HL-60 (cell line): ENCODE data around the gene NPPC.

Experiments
- DNase-seq, 2 experiments: peaks; one replicate each; pipeline ENCODE4 v3.0.0-alpha.2; 2010 to 2020; ENCODE audit warnings: low read depth in 1 of 2, low spot score in 1 of 2
- H3K27ac ChIP-seq: fragments of 250-450 bp; sonication (Bioruptor Pico); replicated peaks from 2 replicates; pipeline ENCODE4 v1.5.1; 2020; ENCODE audit warnings: mild to moderate bottlenecking, moderate library complexity
- H3K27me3 ChIP-seq: fragments of 250-450 bp; sonication (Bioruptor Pico); 2 replicates; pipeline ENCODE4 v1.5.1; 2021; ENCODE audit warnings: mild to moderate bottlenecking, moderate library complexity; ENCODE audit not compliant: insufficient read depth, poor library complexity, severe bottlenecking
- H3K4me3 ChIP-seq: replicated peaks from 2 replicates; pipeline ENCODE4 v1.5.1; 2011; ENCODE audit warnings: mild to moderate bottlenecking, control low read depth, low read length; ENCODE audit not compliant: insufficient read depth
- GABPA ChIP-seq: IDR thresholded peaks from 2 replicates; pipeline ENCODE4 v1.6.1; 2012; ENCODE audit warnings: low read depth
- POLR2AphosphoS5 ChIP-seq: IDR thresholded peaks from 2 replicates; pipeline ENCODE4 v1.6.1; 2012; ENCODE audit warnings: low read depth
- SPI1 ChIP-seq: IDR thresholded peaks from 2 replicates; pipeline ENCODE4 v1.6.1; 2012; ENCODE audit warnings: low read depth, mild to moderate bottlenecking, borderline replicate concordance
- TF ChIP-seq, protein P1 (sequence below): IDR thresholded peaks from 2 replicates; pipeline ENCODE4 v1.6.1; 2012; ENCODE audit warnings: low read depth; ENCODE audit not compliant: insufficient replicate concordance
- TF ChIP-seq, protein P2 (sequence below): IDR thresholded peaks from one replicate; pipeline ENCODE4 v1.5.1; 2011; ENCODE audit warnings: low read length, control low read depth, inconsistent platforms; ENCODE audit not compliant: insufficient read depth

NPPC gene

DNA sequence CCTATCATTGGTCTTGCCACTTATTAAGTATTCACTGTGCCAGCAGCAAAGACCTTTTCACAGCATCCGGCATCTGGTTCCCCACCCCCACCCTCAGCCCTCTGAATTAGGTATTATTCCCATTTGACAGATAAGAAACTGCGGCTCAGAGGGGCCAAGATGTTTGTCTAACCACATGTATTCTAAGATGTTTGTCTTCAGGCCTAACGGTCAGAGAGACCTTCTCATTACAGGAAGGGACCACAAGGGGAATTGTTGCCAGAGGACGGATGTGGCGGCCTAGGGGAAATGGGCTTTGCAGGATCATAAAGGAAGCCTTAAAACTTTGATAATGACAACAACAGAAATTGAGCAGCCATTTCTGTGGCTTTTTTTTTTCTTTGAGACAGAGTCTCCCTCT, 16.6 kb downstream of the NPPC start:
- TF ChIP-seq POLR2AphosphoS5, result no peak
- TF ChIP-seq, protein P1, sequence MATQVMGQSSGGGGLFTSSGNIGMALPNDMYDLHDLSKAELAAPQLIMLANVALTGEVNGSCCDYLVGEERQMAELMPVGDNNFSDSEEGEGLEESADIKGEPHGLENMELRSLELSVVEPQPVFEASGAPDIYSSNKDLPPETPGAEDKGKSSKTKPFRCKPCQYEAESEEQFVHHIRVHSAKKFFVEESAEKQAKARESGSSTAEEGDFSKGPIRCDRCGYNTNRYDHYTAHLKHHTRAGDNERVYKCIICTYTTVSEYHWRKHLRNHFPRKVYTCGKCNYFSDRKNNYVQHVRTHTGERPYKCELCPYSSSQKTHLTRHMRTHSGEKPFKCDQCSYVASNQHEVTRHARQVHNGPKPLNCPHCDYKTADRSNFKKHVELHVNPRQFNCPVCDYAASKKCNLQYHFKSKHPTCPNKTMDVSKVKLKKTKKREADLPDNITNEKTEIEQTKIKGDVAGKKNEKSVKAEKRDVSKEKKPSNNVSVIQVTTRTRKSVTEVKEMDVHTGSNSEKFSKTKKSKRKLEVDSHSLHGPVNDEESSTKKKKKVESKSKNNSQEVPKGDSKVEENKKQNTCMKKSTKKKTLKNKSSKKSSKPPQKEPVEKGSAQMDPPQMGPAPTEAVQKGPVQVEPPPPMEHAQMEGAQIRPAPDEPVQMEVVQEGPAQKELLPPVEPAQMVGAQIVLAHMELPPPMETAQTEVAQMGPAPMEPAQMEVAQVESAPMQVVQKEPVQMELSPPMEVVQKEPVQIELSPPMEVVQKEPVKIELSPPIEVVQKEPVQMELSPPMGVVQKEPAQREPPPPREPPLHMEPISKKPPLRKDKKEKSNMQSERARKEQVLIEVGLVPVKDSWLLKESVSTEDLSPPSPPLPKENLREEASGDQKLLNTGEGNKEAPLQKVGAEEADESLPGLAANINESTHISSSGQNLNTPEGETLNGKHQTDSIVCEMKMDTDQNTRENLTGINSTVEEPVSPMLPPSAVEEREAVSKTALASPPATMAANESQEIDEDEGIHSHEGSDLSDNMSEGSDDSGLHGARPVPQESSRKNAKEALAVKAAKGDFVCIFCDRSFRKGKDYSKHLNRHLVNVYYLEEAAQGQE, result no peak
- TF ChIP-seq, protein P2, sequence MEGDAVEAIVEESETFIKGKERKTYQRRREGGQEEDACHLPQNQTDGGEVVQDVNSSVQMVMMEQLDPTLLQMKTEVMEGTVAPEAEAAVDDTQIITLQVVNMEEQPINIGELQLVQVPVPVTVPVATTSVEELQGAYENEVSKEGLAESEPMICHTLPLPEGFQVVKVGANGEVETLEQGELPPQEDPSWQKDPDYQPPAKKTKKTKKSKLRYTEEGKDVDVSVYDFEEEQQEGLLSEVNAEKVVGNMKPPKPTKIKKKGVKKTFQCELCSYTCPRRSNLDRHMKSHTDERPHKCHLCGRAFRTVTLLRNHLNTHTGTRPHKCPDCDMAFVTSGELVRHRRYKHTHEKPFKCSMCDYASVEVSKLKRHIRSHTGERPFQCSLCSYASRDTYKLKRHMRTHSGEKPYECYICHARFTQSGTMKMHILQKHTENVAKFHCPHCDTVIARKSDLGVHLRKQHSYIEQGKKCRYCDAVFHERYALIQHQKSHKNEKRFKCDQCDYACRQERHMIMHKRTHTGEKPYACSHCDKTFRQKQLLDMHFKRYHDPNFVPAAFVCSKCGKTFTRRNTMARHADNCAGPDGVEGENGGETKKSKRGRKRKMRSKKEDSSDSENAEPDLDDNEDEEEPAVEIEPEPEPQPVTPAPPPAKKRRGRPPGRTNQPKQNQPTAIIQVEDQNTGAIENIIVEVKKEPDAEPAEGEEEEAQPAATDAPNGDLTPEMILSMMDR, result no peak
- no peak for TF ChIP-seq SPI1
- no peak overlapping the region for H3K4me3 ChIP-seq
- no peak overlapping the region for H3K27ac ChIP-seq
- DNase-seq, result no peak
- no peaks in the 10 kb centered on the region for H3K27me3 ChIP-seq

DNA sequence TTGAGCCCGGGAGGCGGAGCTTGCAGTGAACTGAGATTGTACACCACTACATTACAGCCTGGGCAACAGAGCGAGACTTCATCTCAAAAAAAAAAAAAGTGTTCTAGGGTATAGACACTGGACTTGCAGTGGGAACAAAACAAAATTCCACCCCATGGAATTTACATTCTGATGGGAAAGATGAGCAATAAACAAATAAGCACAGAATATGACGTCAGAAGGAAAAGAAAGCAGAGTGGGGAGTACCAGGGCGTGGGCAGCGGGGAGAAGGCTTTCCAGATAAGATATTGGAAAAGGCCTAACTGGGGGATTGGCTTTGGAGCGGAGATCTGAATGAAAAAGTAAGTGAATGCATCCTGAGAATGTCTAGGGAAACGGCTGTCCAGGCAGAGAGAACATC, 17.6 kb downstream of the NPPC start:
- DNase-seq, result no peak
- Histone ChIP-seq H3K27ac (no peak overlapping the region), H3K4me3 (no peak overlapping the region), H3K27me3 (no peaks in the 10 kb centered on the region)
- TF ChIP-seq GABPA (no peak), POLR2AphosphoS5 (no peak), SPI1 (no peak)
- TF ChIP-seq, protein P2, result no peak
- TF ChIP-seq, protein P1, result no peak

DNA sequence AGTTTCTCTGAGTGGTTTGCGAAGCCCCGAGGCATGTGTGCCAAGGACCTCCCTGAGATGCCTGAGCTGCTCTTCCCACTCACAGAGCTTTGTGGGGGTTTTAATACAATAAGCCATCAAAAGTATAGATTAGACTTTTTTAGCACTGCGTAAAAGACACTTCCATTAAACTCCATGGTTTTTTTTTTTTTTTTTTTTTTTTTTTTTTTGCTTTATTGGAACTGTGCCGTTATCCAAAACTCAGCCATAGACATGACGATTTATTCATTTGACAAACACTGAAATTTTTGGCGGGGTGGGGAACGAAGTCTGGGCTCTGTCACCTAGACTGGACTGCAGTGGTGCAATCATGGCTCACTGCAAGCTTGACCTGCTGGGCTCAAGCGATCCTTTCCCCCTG, 18.4 kb downstream of the NPPC start:
- H3K27ac ChIP-seq, result no peak overlapping the region
- no peak for TF ChIP-seq POLR2AphosphoS5
- TF ChIP-seq GABPA, result no peak
- TF ChIP-seq, protein P1, result no peak
- no peak for TF ChIP-seq SPI1
- TF ChIP-seq, protein P2, result no peak
- H3K27me3 ChIP-seq, result no peaks in the 10 kb centered on the region
- no peak overlapping the region for H3K4me3 ChIP-seq
- DNase-seq, result no peak
